ENCODE data around the gene USP40.

GRCh38 chr2:233525791-233526190 is 40.8 kb downstream of the USP40 start:
- no peak for TF ChIP-seq EZH2 (IDR thresholded peaks at IDR 0.05; ENCODE audit: borderline replicate concordance, insufficient read depth, low read depth, low read length, poor library complexity, severe bottlenecking)
- no peak for TF ChIP-seq CTCF (IDR thresholded peaks at IDR 0.05)

All from B cell (primary cell).